Astrocyte (in vitro differentiated cells and primary cell): ENCODE results near the gene AJAP1.

ENCODE experiments used
- EZH2 ChIP-seq: IDR thresholded peaks from 2 replicates; pipeline ENCODE4 v1.6.1; 2012; ENCODE audit warnings: mild to moderate bottlenecking, low read length, inconsistent platforms; ENCODE audit not compliant: insufficient read depth
- TF ChIP-seq, protein P1 (sequence below): IDR thresholded peaks from 2 replicates; pipeline ENCODE4 v1.5.1; 2011; ENCODE audit warnings: low read depth, mild to moderate bottlenecking, inconsistent platforms, low read length, moderate library complexity; ENCODE audit not compliant: insufficient read depth

DNA sequence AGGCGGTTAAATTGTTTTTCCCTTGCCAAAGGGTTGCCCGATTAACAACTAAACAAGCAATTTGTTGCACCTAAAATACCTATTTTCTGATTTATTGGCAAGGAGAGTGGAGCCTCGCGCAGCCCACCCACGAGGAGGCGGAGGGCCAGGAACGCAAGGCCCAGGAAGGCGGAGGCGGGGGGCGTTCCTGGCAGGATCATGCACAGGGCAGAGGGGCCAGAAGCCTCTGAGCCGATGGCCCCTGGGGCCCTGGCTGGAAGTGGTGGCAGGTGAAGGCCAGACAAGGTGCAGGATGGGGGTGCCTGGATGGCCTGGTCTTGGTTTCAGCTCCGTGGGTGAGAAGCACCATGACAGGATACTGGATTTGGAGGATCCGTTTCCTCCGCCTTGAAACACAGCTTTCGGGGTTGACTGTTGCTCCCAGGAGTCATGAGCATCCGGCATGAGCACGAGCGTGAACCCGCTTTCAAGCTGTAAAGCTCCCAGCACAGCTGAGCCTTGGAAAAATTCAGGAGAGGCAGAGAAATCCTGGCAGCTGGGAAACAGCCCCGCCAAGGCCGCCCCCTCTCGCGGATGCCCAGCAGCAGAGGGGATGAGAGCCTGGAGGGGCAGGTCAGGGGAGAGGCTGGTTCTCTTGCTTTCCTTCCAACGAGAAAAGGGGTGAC lies 35.0 kb downstream of the AJAP1 start:
- TF ChIP-seq, protein P1, sequence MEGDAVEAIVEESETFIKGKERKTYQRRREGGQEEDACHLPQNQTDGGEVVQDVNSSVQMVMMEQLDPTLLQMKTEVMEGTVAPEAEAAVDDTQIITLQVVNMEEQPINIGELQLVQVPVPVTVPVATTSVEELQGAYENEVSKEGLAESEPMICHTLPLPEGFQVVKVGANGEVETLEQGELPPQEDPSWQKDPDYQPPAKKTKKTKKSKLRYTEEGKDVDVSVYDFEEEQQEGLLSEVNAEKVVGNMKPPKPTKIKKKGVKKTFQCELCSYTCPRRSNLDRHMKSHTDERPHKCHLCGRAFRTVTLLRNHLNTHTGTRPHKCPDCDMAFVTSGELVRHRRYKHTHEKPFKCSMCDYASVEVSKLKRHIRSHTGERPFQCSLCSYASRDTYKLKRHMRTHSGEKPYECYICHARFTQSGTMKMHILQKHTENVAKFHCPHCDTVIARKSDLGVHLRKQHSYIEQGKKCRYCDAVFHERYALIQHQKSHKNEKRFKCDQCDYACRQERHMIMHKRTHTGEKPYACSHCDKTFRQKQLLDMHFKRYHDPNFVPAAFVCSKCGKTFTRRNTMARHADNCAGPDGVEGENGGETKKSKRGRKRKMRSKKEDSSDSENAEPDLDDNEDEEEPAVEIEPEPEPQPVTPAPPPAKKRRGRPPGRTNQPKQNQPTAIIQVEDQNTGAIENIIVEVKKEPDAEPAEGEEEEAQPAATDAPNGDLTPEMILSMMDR, result no peak
- no peak for TF ChIP-seq EZH2
